Measurements from ENCODE around the gene CCT2.
A peak's percentile ranks its signal among the peaks of the same experiment; 100 is the strongest.

GRCh38 chr12:69570545-69571399 lies 14.5 kb upstream of the CCT2 start:
- TF ChIP-seq CHD1 (IDR thresholded peaks at IDR 0.05; ENCODE audit: low read depth, low read length) (no peak), CTCF (IDR thresholded peaks at IDR 0.05; ENCODE audit: control extremely low read depth in 1 of 3, insufficient read depth in 1 of 3, low read depth in 1 of 3, low read length in 3 of 3) (peak in 2 of 3 experiments; percentile 72 to 76; a peak in 3 of 4 replicates), NRF1 (IDR thresholded peaks at IDR 0.05; ENCODE audit: low read depth, low read length) (no peak)
